Lower lobe of right lung (tissue), 2 donors: ENCODE results near the gene MYO3A. TPM values are rescaled to one million over a fixed set of nuclear protein-coding genes. Genes with fewer than 3 reads are reported as not detected.

ENCODE experiments used
- ATAC-seq, 2 donors: fragments of 200-7000 bp; cut with Tn5 transposase; one replicate each; pipeline ENCODE4 v1.9.1; 2020 to 2022; ENCODE audit warnings: mild to moderate bottlenecking in 2 of 2, moderate library complexity in 2 of 2
- DNase-seq: peaks from one replicate; pipeline ENCODE4 v3.0.0-alpha.2; 2020
- H3K27ac ChIP-seq: fragments of 200-600 bp; one replicate; pipeline ENCODE4 v1.8.0; 2022
- H3K27me3 ChIP-seq: fragments of 200-600 bp; one replicate; pipeline ENCODE4 v1.8.0; 2022; ENCODE audit warnings: low read depth
- H3K36me3 ChIP-seq: fragments of 200-600 bp; one replicate; pipeline ENCODE4 v1.8.0; 2022; ENCODE audit warnings: mild to moderate bottlenecking
- H3K4me1 ChIP-seq: fragments of 200-600 bp; one replicate; pipeline ENCODE4 v1.8.0; 2022
- H3K4me3 ChIP-seq: fragments of 200-600 bp; one replicate; pipeline ENCODE4 v1.8.0; 2022; ENCODE audit warnings: mild to moderate bottlenecking
- H3K9me3 ChIP-seq: fragments of 200-600 bp; one replicate; pipeline ENCODE4 v1.8.0; 2022
- intact Hi-C: fragments of 100-400 bp; cut with DNase I; formaldehyde crosslinking; loops from one replicate; pipeline ENCODE4 v1.11.0; 2022
- total RNA-seq: library from RNA; stranded (reverse); fragmentation: NEBNext Ultra II Directional; extraction: Animal tissue kit (Norgen Biotek cat#: 25700); gene quantifications from one replicate; pipeline ENCODE4 v1.2.1, GENCODE V29; 2021
- TF ChIP-seq, protein P1 (sequence below): fragments of 200-600 bp; IDR thresholded peaks from one replicate; pipeline ENCODE4 v1.8.0; 2022; ENCODE audit warnings: antibody characterized with exemption, mild to moderate bottlenecking
- donor health status: DM: no; HTN: yes; CAD: no; lungs with severe emphysema.

Gene MYO3A
- total RNA-seq, 1 donor from 2014 or later, result 0.44 TPM

GRCh38 chr10:26216585-26217395 lies 282.8 kb downstream of the MYO3A start, which contains the start of gene GAD2:
Gene GAD2 (plus strand): TSS chr10:26216774. CDS start chr10:26216810, 36 bp downstream.
- DNase-seq (no peak), ATAC-seq (no peak)
- Histone ChIP-seq H3K9me3 (no peaks in the 10 kb centered on the region), H3K4me3 (no peak within 1 kb of the TSS), H3K4me1 (peaks cover 24% of the 10 kb centered on the region), H3K27ac (no peak within 1 kb of the TSS), H3K36me3 (no peaks in the 10 kb centered on the region), H3K27me3 (peaks cover 97% of the 10 kb centered on the region)
- TF ChIP-seq, protein P1, sequence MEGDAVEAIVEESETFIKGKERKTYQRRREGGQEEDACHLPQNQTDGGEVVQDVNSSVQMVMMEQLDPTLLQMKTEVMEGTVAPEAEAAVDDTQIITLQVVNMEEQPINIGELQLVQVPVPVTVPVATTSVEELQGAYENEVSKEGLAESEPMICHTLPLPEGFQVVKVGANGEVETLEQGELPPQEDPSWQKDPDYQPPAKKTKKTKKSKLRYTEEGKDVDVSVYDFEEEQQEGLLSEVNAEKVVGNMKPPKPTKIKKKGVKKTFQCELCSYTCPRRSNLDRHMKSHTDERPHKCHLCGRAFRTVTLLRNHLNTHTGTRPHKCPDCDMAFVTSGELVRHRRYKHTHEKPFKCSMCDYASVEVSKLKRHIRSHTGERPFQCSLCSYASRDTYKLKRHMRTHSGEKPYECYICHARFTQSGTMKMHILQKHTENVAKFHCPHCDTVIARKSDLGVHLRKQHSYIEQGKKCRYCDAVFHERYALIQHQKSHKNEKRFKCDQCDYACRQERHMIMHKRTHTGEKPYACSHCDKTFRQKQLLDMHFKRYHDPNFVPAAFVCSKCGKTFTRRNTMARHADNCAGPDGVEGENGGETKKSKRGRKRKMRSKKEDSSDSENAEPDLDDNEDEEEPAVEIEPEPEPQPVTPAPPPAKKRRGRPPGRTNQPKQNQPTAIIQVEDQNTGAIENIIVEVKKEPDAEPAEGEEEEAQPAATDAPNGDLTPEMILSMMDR, result no peak
- intact Hi-C loops, result no loop called here

DNA sequence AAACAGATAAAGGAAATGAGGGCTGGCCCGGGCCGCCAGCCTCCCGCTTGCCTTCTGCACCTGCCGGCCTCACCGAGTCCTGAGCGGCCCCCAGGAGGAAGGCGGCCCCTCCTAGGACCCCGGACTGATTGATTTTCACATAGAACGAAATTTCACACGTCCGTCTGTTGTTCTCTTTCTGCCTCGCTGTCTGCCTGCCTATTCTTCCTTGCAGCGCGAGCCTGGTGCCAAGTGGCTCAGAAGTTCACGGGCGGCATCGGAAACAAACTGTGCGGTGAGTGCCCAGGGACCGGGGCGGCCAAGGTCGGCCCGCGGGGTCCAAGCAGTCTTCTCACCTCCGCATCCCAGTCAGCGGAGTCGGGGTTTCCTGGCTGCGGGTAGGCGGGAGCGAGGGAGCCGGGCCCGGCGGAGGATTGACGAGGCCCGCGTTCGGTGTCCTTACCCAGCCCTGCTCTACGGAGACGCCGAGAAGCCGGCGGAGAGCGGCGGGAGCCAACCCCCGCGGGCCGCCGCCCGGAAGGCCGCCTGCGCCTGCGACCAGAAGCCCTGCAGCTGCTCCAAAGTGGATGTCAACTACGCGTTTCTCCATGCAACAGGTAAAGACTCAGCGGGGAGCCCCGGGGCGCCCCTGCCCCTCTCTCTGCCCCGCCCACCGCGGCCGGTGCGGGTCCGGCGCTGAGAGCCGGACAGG lies 283.5 kb downstream of the MYO3A start:
- Histone ChIP-seq H3K4me3 (no peak overlapping the region), H3K27ac (no peak overlapping the region), H3K36me3 (no peaks in the 10 kb centered on the region), H3K9me3 (no peaks in the 10 kb centered on the region), H3K4me1 (peaks cover 24% of the 10 kb centered on the region), H3K27me3 (peaks cover 97% of the 10 kb centered on the region)
- intact Hi-C loops, result no loop called here
- TF ChIP-seq, protein P1, result no peak
- DNase-seq (no peak), ATAC-seq (peak in 1 of 2 donors; percentile 18)

DNA sequence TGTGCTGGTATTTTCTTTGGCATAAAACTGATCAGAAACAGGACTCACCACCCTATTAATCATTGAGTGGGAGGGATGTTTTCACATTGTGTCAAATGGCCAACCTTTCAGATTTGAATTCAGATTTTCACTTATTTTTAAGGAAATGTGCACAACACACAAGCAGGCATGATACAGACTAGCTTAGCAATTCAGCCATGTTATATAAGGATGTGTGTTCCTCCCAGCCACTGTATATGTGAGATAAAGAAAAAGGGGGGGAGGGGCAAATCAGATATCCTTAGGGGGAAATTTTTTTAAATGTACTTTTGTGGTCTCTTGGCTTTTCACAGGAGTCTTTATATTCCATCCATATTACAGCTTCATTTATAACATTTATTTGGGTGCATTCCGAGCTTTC lies 285.6 kb downstream of the MYO3A start:
- H3K9me3 ChIP-seq, result no peaks in the 10 kb centered on the region
- TF ChIP-seq, protein P1, result no peak
- DNase-seq (no peak), ATAC-seq (no peak)
- no peaks in the 10 kb centered on the region for H3K36me3 ChIP-seq
- peaks cover 92% of the 10 kb centered on the region for H3K27me3 ChIP-seq
- peaks cover 24% of the 10 kb centered on the region for H3K4me1 ChIP-seq
- H3K4me3 ChIP-seq, result no peak overlapping the region
- H3K27ac ChIP-seq, result no peak overlapping the region
- intact Hi-C loops, result no loop called here

DNA sequence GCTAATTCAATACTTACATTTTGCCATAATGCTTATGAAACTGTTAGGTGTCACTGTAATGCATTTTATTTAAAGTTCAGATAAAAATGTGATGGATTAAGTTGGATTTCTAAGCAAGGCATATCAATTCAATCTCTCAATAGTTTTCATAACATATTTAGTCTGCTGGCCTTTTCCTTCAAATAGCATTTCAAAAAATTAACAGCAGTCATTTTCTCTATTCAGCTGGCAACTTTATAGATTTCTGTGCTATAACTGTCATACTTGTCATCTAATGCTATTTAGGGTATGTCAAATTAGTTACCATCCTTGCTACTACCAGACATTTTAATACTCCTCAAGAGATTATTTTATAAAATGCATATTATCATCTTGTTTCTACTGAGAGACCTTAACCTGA lies 286.9 kb downstream of the MYO3A start:
- no peak overlapping the region for H3K27ac ChIP-seq
- ATAC-seq, result no peak
- peaks cover 17% of the 10 kb centered on the region for H3K4me1 ChIP-seq
- no peaks in the 10 kb centered on the region for H3K36me3 ChIP-seq
- intact Hi-C loops, result no loop called here
- no peaks in the 10 kb centered on the region for H3K9me3 ChIP-seq
- H3K4me3 ChIP-seq, result no peak overlapping the region
- H3K27me3 ChIP-seq, result peaks cover 84% of the 10 kb centered on the region
- DNase-seq, result no peak
- TF ChIP-seq, protein P1, result no peak

DNA sequence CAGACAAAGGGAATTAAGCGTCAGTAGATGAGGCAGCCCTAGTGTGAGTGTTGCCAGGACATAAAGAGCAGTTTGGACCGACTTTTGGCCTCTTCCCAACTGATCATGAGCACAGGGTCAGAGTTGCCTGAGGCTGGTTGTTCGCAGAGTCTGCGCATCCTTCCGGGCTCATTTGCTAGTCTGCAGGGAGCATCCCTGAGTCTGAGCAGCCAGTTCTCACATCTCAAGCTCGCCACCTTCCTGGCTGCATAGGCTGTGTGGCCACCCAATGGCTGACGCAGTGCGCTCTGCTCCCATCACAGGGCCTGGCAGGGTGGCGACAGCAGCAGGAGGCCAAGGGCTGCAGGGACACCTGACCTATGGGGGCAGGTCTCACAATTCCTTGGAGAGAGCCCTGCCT lies 287.5 kb downstream of the MYO3A start:
- DNase-seq (no peak), ATAC-seq (no peak)
- intact Hi-C loops, result no loop called here

More for the DNA sequence above, 287.5 kb downstream of the MYO3A start:
- Histone ChIP-seq H3K36me3 (no peaks in the 10 kb centered on the region), H3K9me3 (no peaks in the 10 kb centered on the region), H3K4me3 (no peak overlapping the region), H3K4me1 (peaks cover 10% of the 10 kb centered on the region), H3K27me3 (peaks cover 78% of the 10 kb centered on the region), H3K27ac (no peak overlapping the region)
- TF ChIP-seq, protein P1, result no peak
